Glutamatergic neuron (in vitro differentiated cells): Measurements from ENCODE around the gene MPP1. TPM values are rescaled to one million over a fixed set of nuclear protein-coding genes. Genes with fewer than 3 reads are reported as not detected.

Experiments used
- DNase-seq: peaks from one replicate; pipeline ENCODE4 v3.0.0; 2022
- H3K27ac Mint-ChIP-seq: one replicate; pipeline ENCODE4 v1.8.0; 2020; ENCODE audit warnings: mild to moderate bottlenecking, mixed read lengths, inconsistent platforms; ENCODE audit not compliant: unreplicated experiment
- H3K27me3 Mint-ChIP-seq: one replicate; pipeline ENCODE4 v1.8.0; 2020; ENCODE audit warnings: mild to moderate bottlenecking, moderate library complexity, mixed read lengths, inconsistent platforms; ENCODE audit not compliant: unreplicated experiment
- H3K36me3 Mint-ChIP-seq: one replicate; pipeline ENCODE4 v1.8.0; 2020; ENCODE audit warnings: mild to moderate bottlenecking, mixed read lengths, inconsistent platforms; ENCODE audit not compliant: unreplicated experiment
- H3K4me1 Mint-ChIP-seq: one replicate; pipeline ENCODE4 v1.8.0; 2020; ENCODE audit warnings: mild to moderate bottlenecking, low read depth, mixed read lengths, inconsistent platforms; ENCODE audit not compliant: unreplicated experiment
- H3K4me3 Mint-ChIP-seq: one replicate; pipeline ENCODE4 v1.8.0; 2020; ENCODE audit warnings: mild to moderate bottlenecking, mixed read lengths, inconsistent platforms; ENCODE audit not compliant: unreplicated experiment
- H3K9me3 Mint-ChIP-seq: one replicate; pipeline ENCODE4 v1.8.0; 2020; ENCODE audit warnings: mild to moderate bottlenecking, moderate library complexity, mixed read lengths, inconsistent platforms; ENCODE audit not compliant: unreplicated experiment
- CTCF ChIP-seq: fragments of 200-600 bp; sonication (generic); IDR thresholded peaks from one replicate; pipeline ENCODE4 v1.5.0; 2021; ENCODE audit not compliant: partially characterized antibody, unreplicated experiment
- total RNA-seq: library from RNA; stranded (reverse); fragmentation: NEBNext Ultra II Directional; extraction: Animal tissue kit (Norgen Biotek cat#: 25700); gene quantifications from one replicate; pipeline ENCODE4 v1.2.1, GENCODE V29; 2021; ENCODE audit not compliant: unreplicated experiment

MPP1 gene
- total RNA-seq, 1 donor from 2014 or later: 12.7 TPM

- Mint-ChIP-seq H3K4me1 (peaks cover 2% of the 10 kb centered on the region), H3K27ac (no peak overlapping the region), H3K27me3 (peaks cover 2% of the 10 kb centered on the region), H3K9me3 (no peaks in the 10 kb centered on the region), H3K4me3 (no peak overlapping the region), H3K36me3 (no peaks in the 10 kb centered on the region)
- DNase-seq: no peak
- no peak for TF ChIP-seq CTCF
These were observed 1.7 kb upstream of the MPP1 start for GRCh38 chrX:154806837-154807501.

- Mint-ChIP-seq H3K27me3 (peaks cover 2% of the 10 kb centered on the region), H3K27ac (peak overlapping the region; percentile 59), H3K4me1 (peaks cover 2% of the 10 kb centered on the region), H3K9me3 (no peaks in the 10 kb centered on the region), H3K4me3 (peak overlapping the region; percentile 84), H3K36me3 (no peaks in the 10 kb centered on the region)
- DNase-seq: no peak
- TF ChIP-seq CTCF: no peak
These were observed 409 bp upstream of the MPP1 start for GRCh38 chrX:154805696-154806091.

GRCh38 chrX:154804261-154804956 is 876 bp downstream of the MPP1 start:
- peak overlapping the region; percentile 86 for H3K4me3 Mint-ChIP-seq
- no peaks in the 10 kb centered on the region for H3K9me3 Mint-ChIP-seq
- no peak overlapping the region for H3K27ac Mint-ChIP-seq
- DNase-seq: no peak
- H3K4me1 Mint-ChIP-seq: peaks cover 2% of the 10 kb centered on the region
- H3K27me3 Mint-ChIP-seq: peaks cover 2% of the 10 kb centered on the region
- no peak for TF ChIP-seq CTCF
- no peaks in the 10 kb centered on the region for H3K36me3 Mint-ChIP-seq

- no peak for DNase-seq
- H3K36me3 Mint-ChIP-seq: no peaks in the 10 kb centered on the region
- no peak overlapping the region for H3K27ac Mint-ChIP-seq
- peaks cover 2% of the 10 kb centered on the region for H3K4me1 Mint-ChIP-seq
- no peak for TF ChIP-seq CTCF
- no peaks in the 10 kb centered on the region for H3K9me3 Mint-ChIP-seq
- H3K4me3 Mint-ChIP-seq: no peak overlapping the region
- peaks cover 2% of the 10 kb centered on the region for H3K27me3 Mint-ChIP-seq
These were observed 2.3 kb downstream of the MPP1 start for GRCh38 chrX:154802947-154803346.
